Measurements from ENCODE around the gene BPTF.
"Not testable (repeated sequence)": the region's sequence is repeated elsewhere in the genome, so short reads cannot be mapped to it uniquely, and the experiment has no call there.

BPTF gene, protein sequence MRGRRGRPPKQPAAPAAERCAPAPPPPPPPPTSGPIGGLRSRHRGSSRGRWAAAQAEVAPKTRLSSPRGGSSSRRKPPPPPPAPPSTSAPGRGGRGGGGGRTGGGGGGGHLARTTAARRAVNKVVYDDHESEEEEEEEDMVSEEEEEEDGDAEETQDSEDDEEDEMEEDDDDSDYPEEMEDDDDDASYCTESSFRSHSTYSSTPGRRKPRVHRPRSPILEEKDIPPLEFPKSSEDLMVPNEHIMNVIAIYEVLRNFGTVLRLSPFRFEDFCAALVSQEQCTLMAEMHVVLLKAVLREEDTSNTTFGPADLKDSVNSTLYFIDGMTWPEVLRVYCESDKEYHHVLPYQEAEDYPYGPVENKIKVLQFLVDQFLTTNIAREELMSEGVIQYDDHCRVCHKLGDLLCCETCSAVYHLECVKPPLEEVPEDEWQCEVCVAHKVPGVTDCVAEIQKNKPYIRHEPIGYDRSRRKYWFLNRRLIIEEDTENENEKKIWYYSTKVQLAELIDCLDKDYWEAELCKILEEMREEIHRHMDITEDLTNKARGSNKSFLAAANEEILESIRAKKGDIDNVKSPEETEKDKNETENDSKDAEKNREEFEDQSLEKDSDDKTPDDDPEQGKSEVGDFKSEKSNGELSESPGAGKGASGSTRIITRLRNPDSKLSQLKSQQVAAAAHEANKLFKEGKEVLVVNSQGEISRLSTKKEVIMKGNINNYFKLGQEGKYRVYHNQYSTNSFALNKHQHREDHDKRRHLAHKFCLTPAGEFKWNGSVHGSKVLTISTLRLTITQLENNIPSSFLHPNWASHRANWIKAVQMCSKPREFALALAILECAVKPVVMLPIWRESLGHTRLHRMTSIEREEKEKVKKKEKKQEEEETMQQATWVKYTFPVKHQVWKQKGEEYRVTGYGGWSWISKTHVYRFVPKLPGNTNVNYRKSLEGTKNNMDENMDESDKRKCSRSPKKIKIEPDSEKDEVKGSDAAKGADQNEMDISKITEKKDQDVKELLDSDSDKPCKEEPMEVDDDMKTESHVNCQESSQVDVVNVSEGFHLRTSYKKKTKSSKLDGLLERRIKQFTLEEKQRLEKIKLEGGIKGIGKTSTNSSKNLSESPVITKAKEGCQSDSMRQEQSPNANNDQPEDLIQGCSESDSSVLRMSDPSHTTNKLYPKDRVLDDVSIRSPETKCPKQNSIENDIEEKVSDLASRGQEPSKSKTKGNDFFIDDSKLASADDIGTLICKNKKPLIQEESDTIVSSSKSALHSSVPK (N-terminal part only)

DNA sequence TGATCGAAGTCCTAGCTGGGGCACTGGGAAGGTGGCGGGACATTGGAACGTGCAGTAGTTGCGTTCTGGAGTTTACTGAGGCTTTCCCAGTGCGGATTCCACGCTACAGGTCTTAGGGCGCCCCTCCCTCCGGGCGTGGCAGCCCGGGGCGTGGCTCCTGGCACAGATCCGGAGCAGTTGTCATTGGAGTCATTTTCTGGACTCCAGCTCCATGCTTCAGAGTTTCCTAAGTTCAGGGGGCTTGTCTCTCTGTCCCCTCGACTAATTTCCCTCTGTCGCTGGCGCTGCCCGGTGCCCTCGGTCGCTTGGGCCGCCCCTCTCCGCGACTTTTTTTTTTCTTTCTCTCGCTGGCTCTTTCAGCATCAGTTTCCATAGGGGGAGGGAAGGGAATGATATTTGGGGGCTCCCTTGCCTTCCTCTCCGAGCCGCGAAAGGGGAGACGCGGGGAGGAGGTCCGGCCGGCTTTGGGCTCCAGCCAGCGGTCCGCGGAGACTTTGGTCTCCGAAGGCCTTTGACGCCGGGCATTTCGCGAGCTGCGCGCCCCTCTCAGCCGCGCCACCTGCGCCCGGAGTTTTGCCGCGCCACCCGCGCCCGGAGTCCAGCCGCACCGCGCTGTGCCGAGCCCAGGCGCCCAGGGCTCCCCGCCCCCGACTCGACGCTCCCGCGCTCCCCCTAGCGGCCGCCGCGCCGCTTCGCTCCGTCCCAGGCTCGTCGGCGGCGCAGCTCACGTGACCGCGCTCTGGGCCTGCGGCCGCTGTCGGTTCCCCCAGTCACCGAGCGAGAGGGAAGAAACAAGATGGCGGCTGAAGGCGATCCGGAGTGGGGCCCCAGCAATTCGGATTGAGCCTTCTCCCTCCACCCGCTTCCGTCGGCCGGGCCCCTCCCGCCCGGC lies at the start of gene BPTF:
Gene BPTF, plus strand, starts transcription at position 769 of the 892 bp plus-strand sequence. CDS start 222 bp downstream, outside the sequence.
- H3K9me3 Mint-ChIP-seq: no peaks in the 10 kb centered on the region
- H3K27me3 Mint-ChIP-seq (ENCODE audit: low read depth): peaks cover 9% of the 10 kb centered on the region
- H3K36me3 Mint-ChIP-seq (ENCODE audit: low read depth): peaks cover 16% of the 10 kb centered on the region
- peak; percentile 90 for DNase-seq (ENCODE audit: low spot score)
- H3K4me1 Mint-ChIP-seq (ENCODE audit: low read depth): peaks cover 23% of the 10 kb centered on the region
- H3K27ac Mint-ChIP-seq: peak within 1 kb of the TSS; percentile 99
- peak within 1 kb of the TSS; percentile 98 for H3K4me3 Mint-ChIP-seq

DNA sequence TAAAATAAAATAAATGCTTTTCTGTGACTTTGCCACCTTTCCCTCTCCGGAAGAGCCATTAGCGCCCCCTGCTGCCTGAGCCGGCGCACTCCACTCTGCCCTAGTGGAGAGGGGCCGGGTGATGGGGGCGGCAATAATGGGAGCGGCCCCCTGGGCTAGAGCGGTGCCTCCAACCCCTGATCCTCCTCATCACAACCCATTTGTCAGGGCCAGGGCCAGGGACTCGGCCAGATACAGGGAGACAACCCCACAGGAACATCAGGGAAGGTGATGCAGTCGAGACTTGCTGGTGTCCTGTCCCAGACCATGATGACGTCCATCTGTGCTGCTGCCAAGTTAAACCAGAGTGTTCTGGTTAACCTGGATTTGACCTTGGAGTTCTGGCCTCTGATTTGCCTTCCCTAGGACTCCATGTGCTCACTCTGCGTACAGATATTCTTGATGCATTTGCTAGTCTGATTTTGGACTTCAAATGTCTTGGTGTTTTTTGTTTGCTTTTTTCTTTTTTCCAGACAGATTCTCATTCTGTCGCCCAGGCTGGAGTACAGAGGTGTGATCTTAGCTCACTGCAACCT lies 46.1 kb upstream of the BPTF start:
- DNase-seq (ENCODE audit: low spot score): no peak
- H3K27ac Mint-ChIP-seq: no peak overlapping the region
- no peaks in the 10 kb centered on the region for H3K9me3 Mint-ChIP-seq
- H3K4me3 Mint-ChIP-seq: no peak overlapping the region
- H3K4me1 Mint-ChIP-seq (ENCODE audit: low read depth): no peaks in the 10 kb centered on the region
- H3K27me3 Mint-ChIP-seq (ENCODE audit: low read depth): no peaks in the 10 kb centered on the region
- no peaks in the 10 kb centered on the region for H3K36me3 Mint-ChIP-seq (ENCODE audit: low read depth)

DNA sequence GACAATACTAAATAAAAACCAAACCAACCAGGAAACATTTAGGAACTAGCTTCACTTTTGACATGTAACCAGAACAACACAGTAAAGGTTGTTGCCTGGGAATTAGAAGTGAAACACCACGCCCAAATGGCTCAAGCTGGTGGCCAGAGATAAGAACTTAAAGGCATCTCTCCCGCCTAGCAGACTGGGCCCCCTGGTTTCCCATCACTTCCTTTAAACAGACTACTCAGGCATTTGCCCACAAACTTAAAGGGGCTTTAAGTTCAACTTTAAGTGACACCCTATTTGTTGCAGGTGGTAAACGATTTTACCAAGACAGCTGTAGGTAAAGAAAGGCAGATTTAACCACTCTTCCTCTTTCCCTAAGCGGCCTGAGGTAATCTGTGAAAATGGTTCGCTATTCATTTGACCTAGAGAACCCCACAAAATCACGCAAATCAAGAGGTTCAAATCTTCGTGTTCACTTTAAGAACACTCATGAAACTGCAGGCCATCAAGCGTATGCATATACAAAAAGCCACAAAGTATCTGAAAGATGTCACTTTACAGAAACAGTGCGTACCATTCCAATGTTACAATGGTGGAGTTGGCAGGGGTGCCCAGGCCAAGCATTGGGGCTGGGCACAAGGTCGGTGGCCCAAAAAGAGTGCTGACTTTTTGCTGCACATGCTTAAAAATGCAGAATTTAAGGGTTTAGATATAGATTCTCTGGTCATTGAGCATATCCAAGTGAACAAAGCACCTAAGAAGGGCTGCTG lies 40.8 kb upstream of the BPTF start:
- no peaks in the 10 kb centered on the region for H3K36me3 Mint-ChIP-seq (ENCODE audit: low read depth)
- peaks cover 21% of the 10 kb centered on the region for H3K27me3 Mint-ChIP-seq (ENCODE audit: low read depth)
- H3K9me3 Mint-ChIP-seq: no peaks in the 10 kb centered on the region
- no peak overlapping the region for H3K4me3 Mint-ChIP-seq
- H3K4me1 Mint-ChIP-seq (ENCODE audit: low read depth): no peaks in the 10 kb centered on the region
- no peak for DNase-seq (ENCODE audit: low spot score)
- H3K27ac Mint-ChIP-seq: no peak overlapping the region

DNA sequence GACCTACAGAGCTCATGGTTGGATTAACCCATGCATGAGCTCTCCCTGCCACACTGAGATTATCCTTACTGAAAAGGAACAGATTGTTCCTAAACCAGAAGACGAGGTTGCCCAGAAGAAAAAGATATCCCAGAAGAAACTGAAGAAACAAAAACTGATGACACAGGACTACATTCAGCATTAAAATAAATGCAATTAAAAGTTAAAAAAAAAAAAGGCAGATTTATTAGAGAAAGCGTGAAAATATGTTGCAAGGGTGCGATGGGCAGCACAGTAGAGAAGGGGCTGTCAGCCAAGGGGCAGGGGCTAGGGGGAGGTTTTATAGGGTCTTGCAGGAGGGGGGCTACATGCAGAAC lies 40.2 kb upstream of the BPTF start:
- no peak overlapping the region for H3K4me3 Mint-ChIP-seq
- H3K27ac Mint-ChIP-seq: no peak overlapping the region
- no peaks in the 10 kb centered on the region for H3K4me1 Mint-ChIP-seq (ENCODE audit: low read depth)
- peaks cover 21% of the 10 kb centered on the region for H3K27me3 Mint-ChIP-seq (ENCODE audit: low read depth)
- H3K36me3 Mint-ChIP-seq (ENCODE audit: low read depth): no peaks in the 10 kb centered on the region
- no peak for DNase-seq (ENCODE audit: low spot score)
- no peaks in the 10 kb centered on the region for H3K9me3 Mint-ChIP-seq

DNA sequence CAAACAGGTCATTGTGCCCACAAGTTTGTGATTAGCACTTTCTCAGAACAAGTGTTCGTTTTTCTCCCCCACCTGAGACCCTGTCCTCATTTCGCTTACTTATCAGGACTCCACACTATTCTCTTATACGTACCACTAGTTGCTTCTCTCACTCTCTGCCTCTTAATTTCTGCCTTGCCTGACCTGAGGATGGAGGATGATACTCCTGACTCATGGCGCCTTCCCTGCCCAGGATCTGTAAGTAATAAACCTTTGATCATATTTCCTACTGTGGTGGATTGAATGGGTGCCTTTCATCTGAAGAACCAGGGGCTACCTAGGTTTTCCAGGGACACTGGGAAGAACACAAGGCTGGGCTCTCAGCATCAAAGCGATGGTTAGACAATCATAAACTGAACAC lies 39.8 kb upstream of the BPTF start:
- Mint-ChIP-seq H3K27ac (no peak overlapping the region), H3K27me3 (ENCODE audit: low read depth) (peaks cover 21% of the 10 kb centered on the region), H3K4me3 (no peak overlapping the region), H3K4me1 (ENCODE audit: low read depth) (no peaks in the 10 kb centered on the region), H3K9me3 (no peaks in the 10 kb centered on the region), H3K36me3 (ENCODE audit: low read depth) (no peaks in the 10 kb centered on the region)
- DNase-seq (ENCODE audit: low spot score): no peak

DNA sequence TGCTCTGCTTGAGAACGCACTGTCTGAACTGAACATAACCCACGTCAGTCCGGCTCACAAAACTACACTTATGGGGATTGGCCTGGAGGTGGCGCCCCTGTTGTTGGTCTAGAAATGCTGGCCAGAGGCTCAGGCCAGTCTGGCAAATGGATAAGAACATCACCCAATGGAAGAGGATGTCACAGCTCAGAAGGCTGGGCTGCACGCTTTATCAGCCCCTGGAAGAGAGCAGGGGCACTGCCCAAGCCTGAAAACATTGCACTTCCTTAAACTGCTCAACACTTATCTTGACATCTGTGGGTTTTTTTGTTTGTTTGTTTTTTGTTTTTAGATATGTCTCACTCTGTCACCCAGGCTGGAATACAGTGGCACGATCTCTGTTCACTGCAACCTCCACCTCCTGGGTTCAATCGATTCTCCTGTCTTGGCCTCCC lies 24.8 kb upstream of the BPTF start:
- peak overlapping the region; percentile 36 for H3K27ac Mint-ChIP-seq
- H3K4me1 Mint-ChIP-seq (ENCODE audit: low read depth): peaks cover 10% of the 10 kb centered on the region
- no peaks in the 10 kb centered on the region for H3K36me3 Mint-ChIP-seq (ENCODE audit: low read depth)
- peak; percentile 32 for DNase-seq (ENCODE audit: low spot score)
- H3K27me3 Mint-ChIP-seq (ENCODE audit: low read depth): no peaks in the 10 kb centered on the region
- no peak overlapping the region for H3K4me3 Mint-ChIP-seq
- H3K9me3 Mint-ChIP-seq: no peaks in the 10 kb centered on the region

DNA sequence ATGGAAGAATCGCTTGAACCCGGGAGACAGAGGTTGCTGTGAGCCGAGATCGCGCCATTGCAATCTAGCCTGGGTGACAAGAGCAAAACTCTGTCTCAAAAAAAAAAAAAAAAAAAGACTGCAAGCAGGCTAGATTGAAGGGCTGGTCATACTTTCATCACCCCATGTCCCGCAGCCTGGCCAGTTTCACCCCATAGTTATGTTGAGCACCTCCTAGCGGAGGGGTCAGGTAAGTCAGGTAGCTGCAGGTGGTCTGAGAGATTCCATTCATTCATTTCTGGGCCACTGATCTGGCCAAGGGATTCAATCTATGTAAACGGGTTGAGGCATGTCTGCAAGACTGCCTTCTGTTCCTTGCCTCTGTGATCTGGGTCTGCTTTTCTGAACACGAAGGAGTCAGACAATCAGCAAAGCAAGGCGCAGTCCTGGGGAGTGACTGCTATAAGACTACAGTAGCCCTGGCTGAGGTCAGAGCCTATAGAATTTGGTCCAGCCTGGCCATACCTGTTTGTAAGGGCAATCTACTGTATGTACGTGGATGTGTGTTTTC lies 23.6 kb upstream of the BPTF start:
- Mint-ChIP-seq H3K27ac (no peak overlapping the region), H3K36me3 (ENCODE audit: low read depth) (no peaks in the 10 kb centered on the region)

DNA sequence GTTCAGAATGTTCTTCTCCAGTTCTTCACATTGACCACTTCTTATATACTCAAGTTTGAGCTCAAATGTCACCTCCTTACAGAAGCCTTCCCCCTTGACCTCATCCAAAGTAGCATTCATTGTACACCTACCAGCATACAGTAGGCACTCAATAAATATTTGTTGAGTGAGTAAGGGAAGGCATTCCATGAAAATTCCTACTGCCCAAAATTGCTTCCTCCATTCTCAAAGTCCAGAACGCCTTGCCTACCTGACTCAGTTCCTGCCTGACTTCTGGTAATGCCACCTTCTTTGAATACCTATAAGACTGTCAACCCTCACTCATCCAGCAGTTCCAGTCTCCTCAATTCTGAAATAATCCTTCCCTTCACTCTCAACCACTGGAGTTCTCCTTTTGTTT lies 14.8 kb upstream of the BPTF start:
- H3K27ac Mint-ChIP-seq: no peak overlapping the region
- no peak overlapping the region for H3K4me3 Mint-ChIP-seq

More for the DNA sequence above, 23.6 kb upstream of the BPTF start:
- H3K9me3 Mint-ChIP-seq: no peaks in the 10 kb centered on the region
- H3K4me3 Mint-ChIP-seq: no peak overlapping the region
- no peaks in the 10 kb centered on the region for H3K27me3 Mint-ChIP-seq (ENCODE audit: low read depth)
- H3K4me1 Mint-ChIP-seq (ENCODE audit: low read depth): peaks cover 10% of the 10 kb centered on the region
- DNase-seq (ENCODE audit: low spot score): no peak

DNA sequence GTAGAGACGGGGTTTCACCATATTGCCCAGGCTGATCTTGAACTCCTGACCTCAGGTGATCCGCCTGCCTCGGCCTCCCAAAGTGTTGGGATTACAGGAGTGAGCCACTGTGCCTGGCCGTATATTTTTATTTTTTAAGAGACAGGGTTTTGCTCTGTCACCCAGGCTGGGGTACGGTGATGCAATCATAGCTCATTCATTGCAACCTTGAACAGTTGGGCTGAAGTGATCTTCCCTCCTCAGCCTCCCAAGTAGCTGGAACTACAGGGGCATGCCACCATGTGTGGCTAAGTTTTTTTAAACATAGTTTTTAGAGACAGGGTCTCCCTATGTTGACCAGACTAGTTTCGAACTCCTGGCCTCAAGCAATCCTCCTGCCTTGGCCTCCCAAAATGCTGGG lies 12.9 kb upstream of the BPTF start:
- H3K4me3 Mint-ChIP-seq; H3K9me3 Mint-ChIP-seq; H3K36me3 Mint-ChIP-seq (ENCODE audit: low read depth); H3K27ac Mint-ChIP-seq; H3K27me3 Mint-ChIP-seq (ENCODE audit: low read depth); H3K4me1 Mint-ChIP-seq (ENCODE audit: low read depth); DNase-seq (ENCODE audit: low spot score): not testable (repeated sequence)

More for the DNA sequence above, 14.8 kb upstream of the BPTF start:
- no peaks in the 10 kb centered on the region for H3K36me3 Mint-ChIP-seq (ENCODE audit: low read depth)
- DNase-seq (ENCODE audit: low spot score): no peak
- no peaks in the 10 kb centered on the region for H3K9me3 Mint-ChIP-seq
- H3K4me1 Mint-ChIP-seq (ENCODE audit: low read depth): no peaks in the 10 kb centered on the region
- H3K27me3 Mint-ChIP-seq (ENCODE audit: low read depth): no peaks in the 10 kb centered on the region

DNA sequence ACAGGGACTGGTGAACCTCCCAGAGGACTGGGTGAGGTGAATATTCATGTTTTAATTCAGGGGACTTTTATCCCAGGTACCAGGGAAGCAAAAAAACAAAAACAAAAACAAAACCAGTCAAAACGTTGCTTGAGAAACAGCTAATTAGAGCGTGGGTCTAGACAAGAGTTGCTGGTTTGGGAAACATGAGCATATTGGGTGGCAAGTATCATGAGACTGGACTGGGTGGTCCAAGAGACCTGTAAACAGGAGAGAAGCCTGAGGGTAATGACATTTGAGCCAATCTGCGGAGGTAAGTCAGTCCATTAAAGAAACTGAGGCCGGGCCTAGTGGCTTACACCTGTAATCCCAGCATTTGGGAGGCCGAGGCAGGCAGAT lies 11.5 kb upstream of the BPTF start:
- Mint-ChIP-seq H3K4me1 (ENCODE audit: low read depth) (no peaks in the 10 kb centered on the region), H3K27me3 (ENCODE audit: low read depth) (peaks cover 3% of the 10 kb centered on the region), H3K9me3 (no peaks in the 10 kb centered on the region), H3K36me3 (ENCODE audit: low read depth) (no peaks in the 10 kb centered on the region), H3K27ac (no peak overlapping the region), H3K4me3 (no peak overlapping the region)
- no peak for DNase-seq (ENCODE audit: low spot score)

DNA sequence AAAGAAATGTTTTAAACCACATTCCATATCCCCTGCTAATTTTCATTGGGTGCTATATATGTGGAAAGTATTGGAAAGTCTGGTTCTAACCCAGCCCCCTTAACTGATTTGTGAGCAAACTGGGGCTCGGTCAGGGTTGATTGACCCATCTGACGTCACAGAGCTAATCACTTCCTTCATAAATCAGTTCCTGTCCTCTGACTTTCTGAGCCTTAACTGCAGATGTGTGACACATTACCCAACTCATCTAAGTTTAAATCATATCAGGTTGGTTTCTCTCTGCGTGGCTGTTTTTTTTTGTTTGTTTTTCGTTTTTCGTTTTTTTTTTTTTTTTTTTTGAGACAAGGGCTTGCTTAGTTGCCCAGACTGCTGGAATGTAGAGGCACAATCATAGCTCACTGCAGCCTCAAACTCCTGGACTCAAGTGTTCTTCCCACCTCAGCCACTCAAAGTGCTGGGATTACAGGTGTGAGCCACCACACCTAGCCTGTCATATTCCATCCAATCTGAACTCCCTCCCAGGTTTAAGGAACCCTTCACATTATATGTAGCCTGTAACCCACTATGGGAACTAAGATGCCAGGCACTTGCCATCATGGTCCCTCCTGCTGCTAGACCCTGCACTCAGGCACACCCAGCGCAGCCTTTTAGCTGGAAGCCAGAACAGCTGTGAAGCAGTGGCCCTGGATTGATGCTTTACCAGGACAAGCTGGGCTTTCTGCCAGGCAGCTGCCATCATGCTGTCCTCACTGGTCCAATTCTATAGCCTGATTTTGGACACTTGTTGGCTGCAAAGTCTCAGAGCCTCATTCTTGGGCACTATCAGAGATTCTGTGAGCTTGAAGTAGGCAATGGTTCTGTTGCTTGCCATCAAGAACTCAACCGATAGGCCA lies 6.9 kb upstream of the BPTF start:
- Mint-ChIP-seq H3K27me3 (ENCODE audit: low read depth) (peaks cover 3% of the 10 kb centered on the region), H3K4me1 (ENCODE audit: low read depth) (no peaks in the 10 kb centered on the region), H3K27ac (no peak overlapping the region), H3K9me3 (no peaks in the 10 kb centered on the region), H3K4me3 (no peak overlapping the region), H3K36me3 (ENCODE audit: low read depth) (no peaks in the 10 kb centered on the region)
- DNase-seq (ENCODE audit: low spot score): no peak
